Hepatocyte (in vitro differentiated cells): ENCODE results near the gene MAB21L3. TPM values are rescaled to one million over a fixed set of nuclear protein-coding genes. Genes with fewer than 3 reads are reported as not detected.

Experiments
- DNase-seq: peaks from one replicate; pipeline ENCODE4 v3.0.0-alpha.2; 2016; ENCODE audit warnings: low spot score
- H2AFZ ChIP-seq: fragments of 200-600 bp; sonication (generic); 2 replicates; pipeline ENCODE4 v1.6.0; 2016; ENCODE audit warnings: antibody characterized with exemption, mild to moderate bottlenecking
- H3K27ac ChIP-seq: fragments of 200-600 bp; sonication (generic); 2 replicates; pipeline ENCODE4 v1.5.1; 2016; ENCODE audit warnings: mild to moderate bottlenecking
- H3K27me3 ChIP-seq: fragments of 200-600 bp; sonication (generic); 2 replicates; pipeline ENCODE4 v1.6.1; 2016
- H3K36me3 ChIP-seq: fragments of 200-600 bp; sonication (generic); replicated peaks from 2 replicates; pipeline ENCODE4 v1.5.1; 2016; ENCODE audit warnings: low read depth; ENCODE audit not compliant: insufficient read depth
- H3K4me1 ChIP-seq: fragments of 200-600 bp; sonication (generic); 2 replicates; pipeline ENCODE4 v1.5.1; 2016; ENCODE audit warnings: mild to moderate bottlenecking, moderate library complexity; ENCODE audit not compliant: insufficient read depth
- H3K4me2 ChIP-seq: fragments of 200-600 bp; sonication (generic); 2 replicates; pipeline ENCODE4 v1.6.0; 2016
- H3K4me3 ChIP-seq: fragments of 200-600 bp; sonication (generic); 2 replicates; pipeline ENCODE4 v1.5.1; 2016; ENCODE audit warnings: mild to moderate bottlenecking
- H3K79me2 ChIP-seq: fragments of 200-600 bp; sonication (generic); 2 replicates; pipeline ENCODE4 v1.6.0; 2017; ENCODE audit warnings: mild to moderate bottlenecking
- H3K9me2 ChIP-seq: fragments of 200-600 bp; sonication (generic); replicated peaks from 2 replicates; pipeline ENCODE4 v1.6.0; 2017; ENCODE audit warnings: mild to moderate bottlenecking; ENCODE audit not compliant: insufficient read depth
- H3K9me3 ChIP-seq: fragments of 200-600 bp; sonication (generic); 2 replicates; pipeline ENCODE4 v1.5.1; 2016; ENCODE audit warnings: low read depth, mild to moderate bottlenecking
- H4K20me1 ChIP-seq: fragments of 200-600 bp; sonication (generic); 2 replicates; pipeline ENCODE4 v1.6.0; 2016; ENCODE audit warnings: mild to moderate bottlenecking; ENCODE audit not compliant: insufficient read depth, poor library complexity, severe bottlenecking
- EZH2 ChIP-seq: fragments of 200-600 bp; sonication (generic); IDR thresholded peaks from 2 replicates; pipeline ENCODE4 v1.6.1; 2016; ENCODE audit warnings: antibody characterized with exemption, mild to moderate bottlenecking, borderline replicate concordance
- EZH2phosphoT487 ChIP-seq: fragments of 200-600 bp; sonication (generic); IDR thresholded peaks from one replicate; pipeline ENCODE4 v1.6.1; 2018; ENCODE audit warnings: antibody characterized with exemption, mild to moderate bottlenecking, low read depth, moderate library complexity; ENCODE audit not compliant: unreplicated experiment, severe bottlenecking
- WGBS: methylation state at CpG from one replicate; pipeline ENCODE4 v1.1.6; 2016; ENCODE audit warnings: low lambda C conversion rate; ENCODE audit errors: missing lambda C conversion rate; 5-methylcytosine and 5-hydroxymethylcytosine counted together
- polyA plus RNA-seq: library from polyadenylated mRNA; unstranded; fragments of >200 nt; fragmentation: Nextera tagmentation; extraction: Ambion mirVana; gene quantifications from 2 replicates; pipeline ENCODE4 v1.2.1, GENCODE V29; 2016
- total RNA-seq: library from RNA; depleted of rRNA; stranded (reverse); fragments of >200 nt; gene quantifications from 2 replicates; pipeline ENCODE4 v1.2.3, GENCODE V29; 2014
- TF ChIP-seq, protein P1 (sequence below): fragments of 200-600 bp; sonication (generic); IDR thresholded peaks from 2 replicates; pipeline ENCODE4 v1.5.1; 2016; ENCODE audit warnings: antibody characterized with exemption, mild to moderate bottlenecking; ENCODE audit not compliant: poor library complexity

MAB21L3 gene
- total and polyA plus RNA-seq, 2 experiments from 2014 or later: 0.47 to 0.74 TPM

DNA sequence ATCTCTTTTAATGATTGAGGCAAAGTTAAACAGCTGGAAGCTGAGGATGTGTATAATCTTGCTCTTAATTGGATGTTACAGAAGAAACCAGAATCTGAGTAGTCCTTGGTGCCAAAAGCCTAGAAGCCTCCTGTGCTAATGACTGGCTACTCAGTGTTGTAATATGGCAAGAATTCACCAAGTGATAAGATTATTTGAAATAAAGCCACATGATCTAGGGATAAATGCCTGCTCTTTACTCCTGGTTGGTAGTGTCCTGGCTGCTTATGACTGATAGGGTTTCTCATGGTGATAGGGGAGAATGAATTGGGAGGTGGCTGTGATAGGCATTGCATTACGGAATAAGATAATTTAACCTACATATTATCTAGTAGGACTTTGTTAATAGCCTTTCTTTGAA lies 13.6 kb upstream of the MAB21L3 start:
- WGBS: 80% methylated on average over 1 of the region's 1 CpG
- Histone ChIP-seq H3K9me3 (no peaks in the 10 kb centered on the region), H3K27me3 (no peaks in the 10 kb centered on the region), H3K4me1 (no peaks in the 10 kb centered on the region), H3K4me2 (no peak overlapping the region), H2AFZ (no peak overlapping the region), H3K79me2 (no peaks in the 10 kb centered on the region), H4K20me1 (no peaks in the 10 kb centered on the region), H3K9me2 (no peaks in the 10 kb centered on the region), H3K36me3 (no peaks in the 10 kb centered on the region), H3K27ac (no peak overlapping the region), H3K4me3 (no peak overlapping the region)
- DNase-seq: no peak
- TF ChIP-seq EZH2phosphoT487 (no peak), EZH2 (no peak)
- TF ChIP-seq, protein P1, sequence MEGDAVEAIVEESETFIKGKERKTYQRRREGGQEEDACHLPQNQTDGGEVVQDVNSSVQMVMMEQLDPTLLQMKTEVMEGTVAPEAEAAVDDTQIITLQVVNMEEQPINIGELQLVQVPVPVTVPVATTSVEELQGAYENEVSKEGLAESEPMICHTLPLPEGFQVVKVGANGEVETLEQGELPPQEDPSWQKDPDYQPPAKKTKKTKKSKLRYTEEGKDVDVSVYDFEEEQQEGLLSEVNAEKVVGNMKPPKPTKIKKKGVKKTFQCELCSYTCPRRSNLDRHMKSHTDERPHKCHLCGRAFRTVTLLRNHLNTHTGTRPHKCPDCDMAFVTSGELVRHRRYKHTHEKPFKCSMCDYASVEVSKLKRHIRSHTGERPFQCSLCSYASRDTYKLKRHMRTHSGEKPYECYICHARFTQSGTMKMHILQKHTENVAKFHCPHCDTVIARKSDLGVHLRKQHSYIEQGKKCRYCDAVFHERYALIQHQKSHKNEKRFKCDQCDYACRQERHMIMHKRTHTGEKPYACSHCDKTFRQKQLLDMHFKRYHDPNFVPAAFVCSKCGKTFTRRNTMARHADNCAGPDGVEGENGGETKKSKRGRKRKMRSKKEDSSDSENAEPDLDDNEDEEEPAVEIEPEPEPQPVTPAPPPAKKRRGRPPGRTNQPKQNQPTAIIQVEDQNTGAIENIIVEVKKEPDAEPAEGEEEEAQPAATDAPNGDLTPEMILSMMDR: no peak

DNA sequence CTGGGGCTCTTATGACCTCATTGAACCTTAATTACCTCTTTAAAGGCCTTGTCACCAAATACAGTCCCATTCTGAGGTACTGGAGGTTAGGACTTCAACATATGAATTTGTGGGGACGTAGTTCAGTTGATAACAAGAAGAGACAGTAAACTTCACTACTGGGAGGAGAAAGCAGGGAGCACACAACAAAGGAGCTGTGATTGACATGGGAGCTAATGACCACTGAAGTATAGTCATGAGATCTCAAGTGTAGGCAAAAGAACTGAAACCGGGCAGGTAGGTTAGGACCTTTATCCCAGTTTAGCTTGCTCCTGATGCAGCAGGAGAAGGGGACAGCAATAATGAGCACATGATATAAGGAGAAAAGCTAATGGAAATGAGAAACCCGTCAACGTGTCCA lies 11.8 kb upstream of the MAB21L3 start:
- Histone ChIP-seq H3K4me3 (no peak overlapping the region), H3K4me1 (no peaks in the 10 kb centered on the region), H2AFZ (no peak overlapping the region), H3K9me3 (no peaks in the 10 kb centered on the region), H3K27me3 (no peaks in the 10 kb centered on the region), H3K9me2 (no peaks in the 10 kb centered on the region), H4K20me1 (no peaks in the 10 kb centered on the region), H3K4me2 (no peak overlapping the region), H3K27ac (no peak overlapping the region), H3K79me2 (no peaks in the 10 kb centered on the region), H3K36me3 (no peaks in the 10 kb centered on the region)
- no peak for DNase-seq
- 89% methylated on average over 4 of the region's 4 CpGs for WGBS
- TF ChIP-seq, protein P1: no peak
- TF ChIP-seq EZH2phosphoT487 (no peak), EZH2 (no peak)

DNA sequence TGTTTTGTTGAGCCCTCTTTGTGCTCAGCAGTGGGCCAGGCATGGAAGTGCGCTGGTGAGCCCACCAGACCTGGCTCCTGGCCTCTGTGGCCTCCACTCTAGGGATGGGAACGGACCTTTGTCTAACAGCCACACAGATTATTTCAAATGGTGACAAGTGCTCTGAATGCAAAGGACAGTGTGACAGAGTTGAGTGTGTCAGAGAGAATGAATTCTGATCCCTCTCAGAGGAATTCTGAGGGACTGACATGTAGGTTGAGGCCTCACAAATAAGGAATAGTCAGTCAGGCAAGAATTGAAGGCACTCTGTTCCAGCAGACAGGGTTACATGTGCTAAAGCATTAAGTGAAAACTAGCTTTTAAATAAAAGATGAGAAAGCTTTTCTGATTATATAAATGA lies 11.3 kb upstream of the MAB21L3 start:
- H4K20me1 ChIP-seq: no peaks in the 10 kb centered on the region
- no peak overlapping the region for H3K4me2 ChIP-seq
- H3K4me3 ChIP-seq: no peak overlapping the region
- H3K27me3 ChIP-seq: no peaks in the 10 kb centered on the region
- no peak overlapping the region for H2AFZ ChIP-seq
- H3K4me1 ChIP-seq: no peaks in the 10 kb centered on the region
- no peaks in the 10 kb centered on the region for H3K9me2 ChIP-seq
- H3K79me2 ChIP-seq: no peaks in the 10 kb centered on the region
- no peak overlapping the region for H3K27ac ChIP-seq
- no peaks in the 10 kb centered on the region for H3K36me3 ChIP-seq
- H3K9me3 ChIP-seq: no peaks in the 10 kb centered on the region
- TF ChIP-seq, protein P1: no peak
- TF ChIP-seq EZH2: no peak
- TF ChIP-seq EZH2phosphoT487: no peak
- DNase-seq: no peak
- 100% methylated on average over 2 of the region's 2 CpGs for WGBS

DNA sequence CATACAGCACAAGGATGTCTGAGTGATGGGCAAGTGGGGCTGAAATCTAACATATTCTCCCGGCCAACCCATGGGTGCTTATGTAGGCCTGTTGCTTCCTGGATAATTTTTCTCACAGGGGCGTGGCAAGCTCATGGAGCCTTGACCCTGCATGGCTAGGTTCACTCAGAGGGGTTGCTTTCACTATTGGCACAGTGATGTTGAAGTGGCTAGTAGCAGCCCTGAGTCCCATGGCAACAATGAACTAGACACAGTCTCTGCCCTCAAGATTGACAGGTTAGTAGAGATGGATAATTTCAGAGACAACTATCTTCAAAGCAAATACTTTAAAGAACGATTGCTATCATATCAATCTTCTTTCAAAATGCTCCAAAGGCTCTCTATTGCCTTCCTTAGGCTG lies 6.5 kb upstream of the MAB21L3 start:
- H3K4me2 ChIP-seq: no peak overlapping the region
- H3K36me3 ChIP-seq: no peaks in the 10 kb centered on the region
- no peaks in the 10 kb centered on the region for H3K79me2 ChIP-seq
- no peak for DNase-seq
- no peak overlapping the region for H2AFZ ChIP-seq
- H3K27ac ChIP-seq: no peak overlapping the region
- H4K20me1 ChIP-seq: no peaks in the 10 kb centered on the region
- 82% methylated on average over 3 of the region's 3 CpGs for WGBS
- no peak for TF ChIP-seq EZH2
- TF ChIP-seq EZH2phosphoT487: no peak
- TF ChIP-seq, protein P1: no peak
- no peaks in the 10 kb centered on the region for H3K27me3 ChIP-seq
- no peak overlapping the region for H3K4me3 ChIP-seq
- no peaks in the 10 kb centered on the region for H3K9me2 ChIP-seq
- no peaks in the 10 kb centered on the region for H3K9me3 ChIP-seq
- peaks cover under 1% of the 10 kb centered on the region for H3K4me1 ChIP-seq
